ENCODE results near the gene TRIM15.

GRCh38 chr6:30171677-30172471, 8.5 kb downstream of the TRIM15 start:
- TF ChIP-seq POLR2A (IDR thresholded peaks at IDR 0.05; ENCODE audit: low read depth, low read length) (no peak), TAF1 (IDR thresholded peaks at IDR 0.05; ENCODE audit: borderline replicate concordance, low read depth, low read length) (no peak), POLR2AphosphoS5 (IDR thresholded peaks at IDR 0.05; ENCODE audit: low read depth, low read length) (no peak)

Data from GM12892 (cell line).